Umbilical cord (tissue), 2 donors: ENCODE measurements around the gene SLC35F2. TPM values are rescaled to one million over a fixed set of nuclear protein-coding genes. Genes with fewer than 3 reads are reported as not detected.

Experiments
- DNase-seq: peaks from one replicate; pipeline ENCODE4 v3.0.0-alpha.2; 2015; ENCODE audit warnings: low spot score
- total RNA-seq: library from RNA; depleted of rRNA; stranded (reverse); fragments of >200 nt; gene quantifications from one replicate; pipeline ENCODE4 v1.2.3, GENCODE V29; 2014; ENCODE audit warnings: low replicate concordance; ENCODE audit not compliant: insufficient read depth

Gene SLC35F2
- total RNA-seq, 1 donor from 2014 or later: 5.3 TPM

DNA sequence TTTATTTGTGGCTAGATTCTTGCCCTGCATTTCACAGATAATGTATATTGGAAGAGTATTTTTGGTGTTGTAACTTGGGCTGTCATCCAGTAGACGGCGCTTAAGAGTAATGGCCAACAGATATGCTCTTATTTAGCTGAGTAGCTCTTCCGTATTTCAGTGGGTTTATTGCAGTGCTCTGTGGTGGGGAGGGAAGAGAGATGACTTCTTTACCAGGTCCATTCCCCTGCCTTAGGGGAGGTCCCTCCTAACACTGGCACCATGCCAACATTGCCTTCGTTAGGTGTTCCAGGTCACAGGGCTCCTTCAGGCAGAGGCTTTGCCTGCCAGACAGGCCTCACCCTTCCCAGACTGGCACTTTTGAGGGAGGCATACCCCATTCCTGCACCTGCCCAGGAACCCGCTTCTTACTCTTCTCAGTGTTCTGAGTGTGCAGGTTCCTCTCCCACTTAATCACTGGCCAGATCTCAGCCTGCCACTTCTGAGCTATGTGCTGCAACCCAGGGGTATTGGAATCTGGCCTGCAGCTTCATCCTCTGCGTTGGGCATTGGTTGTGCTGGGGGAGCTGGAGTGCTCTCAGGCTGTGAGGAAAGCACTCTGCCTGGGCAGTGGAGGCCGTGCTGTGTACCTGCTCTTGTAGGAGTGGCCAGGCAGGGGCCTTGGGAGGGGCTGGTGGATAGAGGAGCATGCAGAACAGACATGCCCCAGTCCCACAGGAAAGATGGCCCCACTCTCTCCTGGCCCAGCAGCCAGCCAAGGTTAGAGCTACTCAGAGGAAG is 117.4 kb downstream of the SLC35F2 start:
- DNase-seq: no peak

Other genes starting within 250 kb of the SLC35F2 start
- gene SLN, start 146.7 kb downstream of the SLC35F2 start, total RNA-seq: not detected
- gene RAB39A, start 69.7 kb upstream of the SLC35F2 start, total RNA-seq: 2.2 TPM
- gene CUL5, start 150.1 kb upstream of the SLC35F2 start, total RNA-seq: 42.4 TPM